Breast epithelium (tissue), 4 donors: ENCODE data around the gene SWSAP1. TPM values are rescaled to one million over a fixed set of nuclear protein-coding genes. Genes with fewer than 3 reads are reported as not detected.
"Not testable (repeated sequence)": the region's sequence is repeated elsewhere in the genome, so short reads cannot be mapped to it uniquely, and the experiment has no call there.

ENCODE experiments used
- DNase-seq, 2 donors: peaks; one replicate each; pipeline ENCODE4 v3.0.0-alpha.2; 2019; ENCODE audit warnings: low spot score in 2 of 2
- H3K27ac ChIP-seq, 2 donors: fragments of 200-600 bp; sonication (generic) in 1 of 2; one replicate each; pipeline ENCODE4 v1.5.1; 2016 to 2019; ENCODE audit warnings: mild to moderate bottlenecking in 1 of 2
- H3K27me3 ChIP-seq, 2 donors: fragments of 200-600 bp; sonication (generic) in 1 of 2; one replicate each; pipeline versions ENCODE4 v1.5.1 to v1.6.0; 2017 to 2019; ENCODE audit warnings: control low read depth in 1 of 2, mild to moderate bottlenecking in 1 of 2
- H3K36me3 ChIP-seq: fragments of 200-600 bp; one replicate; pipeline ENCODE4 v1.5.1; 2019
- H3K4me1 ChIP-seq, 2 donors: fragments of 200-600 bp; sonication (generic); one replicate each; pipeline ENCODE4 v1.5.1; 2016 to 2019; ENCODE audit warnings: control low read depth in 1 of 2
- H3K4me3 ChIP-seq, 3 donors: fragments of 200-600 bp; sonication (generic); 1 replicate in 2 of 3; 2 replicates in 1 of 3; pipeline ENCODE4 v1.5.1; 2016 to 2019; ENCODE audit warnings: mild to moderate bottlenecking in 3 of 3, moderate library complexity in 2 of 3
- H3K9me3 ChIP-seq, 2 donors: fragments of 200-600 bp; sonication (generic) in 1 of 2; one replicate each; pipeline ENCODE4 v1.5.1; 2016 to 2019; ENCODE audit warnings: control low read depth in 1 of 2
- CTCF ChIP-seq, 3 donors: fragments of 450-650 bp; IDR thresholded peaks; one replicate each; pipeline ENCODE4 v1.5.1; 2016 to 2017; ENCODE audit warnings: antibody characterized with exemption in 3 of 3, mild to moderate bottlenecking in 3 of 3, moderate library complexity in 3 of 3
- POLR2A ChIP-seq: fragments of 450-650 bp; IDR thresholded peaks from one replicate; pipeline ENCODE4 v1.6.1; 2016; ENCODE audit warnings: antibody characterized with exemption, mild to moderate bottlenecking, moderate library complexity
- POLR2AphosphoS5 ChIP-seq, 3 donors: sonication (generic); formaldehyde crosslinking; IDR thresholded peaks; one replicate each; pipeline ENCODE4 v1.6.1; 2017; ENCODE audit warnings: antibody characterized with exemption in 3 of 3
- intact Hi-C: fragments of 100-400 bp; cut with DNase I; formaldehyde crosslinking; loops from one replicate; pipeline ENCODE4 v1.15.1; 2023; ENCODE audit warnings: low total_unique reads
- total RNA-seq, 3 donors: library from RNA; depleted of rRNA; stranded (reverse); fragments of >200 nt; gene quantifications; one replicate each; pipeline ENCODE4 v1.1.0, GENCODE V29; 2016

The SWSAP1 gene
- total RNA-seq, 3 donors from 2014 or later, result 1.1 to 2.6 (median 2.2) TPM

GRCh38 chr19:11347546-11348039, 26.9 kb upstream of the SWSAP1 start:
- peak overlapping the region in 1 of 2 donors; percentile 94 for H3K27ac ChIP-seq
- no peaks in the 10 kb centered on the region for H3K27me3 ChIP-seq
- H3K9me3 ChIP-seq, result no peaks in the 10 kb centered on the region
- intact Hi-C loops, result no loop called here
- DNase-seq, result no peak
- H3K36me3 ChIP-seq, result no peaks in the 10 kb centered on the region
- H3K4me1 ChIP-seq, result peaks cover 0 to 13% of the 10 kb centered on the region in 2 donors
- TF ChIP-seq POLR2AphosphoS5 (IDR thresholded peaks at IDR 0.05), result no peak
- TF ChIP-seq CTCF (IDR thresholded peaks at IDR 0.05), result no peak
- no peak overlapping the region for H3K4me3 ChIP-seq

- intact Hi-C loops, result no loop called here
- peaks cover 0 to 12% of the 10 kb centered on the region in 2 donors for H3K4me1 ChIP-seq
- H3K4me3 ChIP-seq, result no peak overlapping the region
- no peak for TF ChIP-seq POLR2A
- no peak for TF ChIP-seq POLR2AphosphoS5 (IDR thresholded peaks at IDR 0.05)
- no peak for TF ChIP-seq CTCF (IDR thresholded peaks at IDR 0.05)
- no peaks in the 10 kb centered on the region for H3K9me3 ChIP-seq
- H3K27ac ChIP-seq, result no peak overlapping the region
- no peaks in the 10 kb centered on the region for H3K27me3 ChIP-seq
- H3K36me3 ChIP-seq, result no peaks in the 10 kb centered on the region
- DNase-seq, result no peak
These were observed 25.3 kb upstream of the SWSAP1 start for GRCh38 chr19:11349171-11349570.

GRCh38 chr19:11354102-11354501, 20.4 kb upstream of the SWSAP1 start:
- H3K27me3 ChIP-seq, H3K4me3 ChIP-seq, H3K4me1 ChIP-seq, H3K36me3 ChIP-seq, intact Hi-C loops, H3K9me3 ChIP-seq, DNase-seq, H3K27ac ChIP-seq: not testable (repeated sequence)

GRCh38 chr19:11355160-11356073, 19.0 kb upstream of the SWSAP1 start, which contains the start of gene PLPPR2:
TSS of gene PLPPR2 (plus strand) at chr19:11355432. CDS start at chr19:11357674, 2,242 bp downstream.
- Histone ChIP-seq H3K27me3 (no peaks in the 10 kb centered on the region), H3K9me3 (no peaks in the 10 kb centered on the region), H3K4me1 (peaks cover 0 to 7% of the 10 kb centered on the region in 2 donors), H3K27ac (peak within 1 kb of the TSS; percentile 76 to 89), H3K4me3 (peak within 1 kb of the TSS; percentile 76 to 78 (median 77)), H3K36me3 (no peaks in the 10 kb centered on the region)
- TF ChIP-seq CTCF (IDR thresholded peaks at IDR 0.05) (no peak), POLR2AphosphoS5 (IDR thresholded peaks at IDR 0.05) (peak in 2 of 3 donors; percentile 53 to 74), POLR2A (no peak)
- intact Hi-C loops, result no loop called here
- peak; percentile 88 to 93 for DNase-seq

- TF ChIP-seq POLR2AphosphoS5 (IDR thresholded peaks at IDR 0.05), result no peak
- TF ChIP-seq CTCF (IDR thresholded peaks at IDR 0.05), result no peak
- TF ChIP-seq POLR2A, result no peak
- Histone ChIP-seq H3K4me3 (peak overlapping the region; percentile 76 to 78 (median 77)), H3K27me3 (no peaks in the 10 kb centered on the region), H3K27ac (peak overlapping the region; percentile 76 to 89), H3K4me1 (peaks cover 0 to 7% of the 10 kb centered on the region in 2 donors), H3K9me3 (no peaks in the 10 kb centered on the region), H3K36me3 (no peaks in the 10 kb centered on the region)
- DNase-seq, result no peak
- intact Hi-C loops, result no loop called here
These were observed 18.4 kb upstream of the SWSAP1 start for GRCh38 chr19:11356074-11356397.
